Suprapubic skin (tissue), 3 donors: Measurements from ENCODE around the gene RTN4R.

ENCODE experiments used
- EP300 ChIP-seq: sonication (generic); formaldehyde crosslinking; IDR thresholded peaks from one replicate; pipeline ENCODE4 v1.6.1; 2017; ENCODE audit warnings: antibody characterized with exemption
- POLR2A ChIP-seq, 2 donors: fragments of 450-650 bp; IDR thresholded peaks; one replicate each; pipeline ENCODE4 v1.6.1; 2017; ENCODE audit warnings: antibody characterized with exemption in 2 of 2, mild to moderate bottlenecking in 2 of 2, moderate library complexity in 2 of 2
- TF ChIP-seq, protein P1 (sequence below), 2 donors: fragments of 200-600 bp in 1 of 2; fragments of 450-650 bp in 1 of 2; sonication (generic) in 1 of 2; IDR thresholded peaks; one replicate each; pipeline ENCODE4 v1.5.1; 2016 to 2019; ENCODE audit warnings: antibody characterized with exemption in 2 of 2, mild to moderate bottlenecking in 1 of 2, moderate library complexity in 1 of 2

DNA sequence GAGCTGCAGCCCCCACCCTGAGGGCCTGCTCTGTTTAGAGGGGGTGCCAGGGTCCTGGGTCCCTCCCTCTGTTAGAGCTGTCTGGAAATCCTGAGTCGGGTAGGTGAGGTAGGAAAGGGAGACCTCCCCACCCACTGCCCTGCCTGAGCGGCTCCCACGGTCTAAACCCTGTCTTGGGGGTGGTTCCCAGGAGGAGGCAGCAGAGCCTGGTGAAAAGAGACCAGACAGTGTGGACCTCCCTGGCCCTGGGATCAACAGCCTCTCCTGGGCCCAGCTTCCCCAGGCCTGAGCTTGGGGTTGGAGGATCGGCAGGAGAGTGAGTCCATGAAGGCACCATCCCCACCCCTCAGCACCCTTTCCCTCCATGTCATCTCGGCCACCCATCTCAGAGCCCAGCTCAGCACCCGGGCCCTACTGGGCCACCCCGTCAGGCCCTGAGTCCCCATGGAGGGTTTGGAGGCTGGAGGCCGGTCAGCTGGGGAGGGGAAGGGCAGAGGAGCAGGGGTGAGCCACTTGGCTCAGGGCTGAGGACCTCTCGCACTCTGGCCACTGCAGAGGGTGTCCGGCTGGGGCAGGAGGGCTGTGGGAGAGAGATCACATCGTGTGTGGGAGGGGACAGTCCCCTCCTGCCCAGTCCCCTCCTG lies 37.2 kb downstream of the RTN4R start:
- no peak for TF ChIP-seq POLR2A (IDR thresholded peaks at IDR 0.05)
- TF ChIP-seq, protein P1, sequence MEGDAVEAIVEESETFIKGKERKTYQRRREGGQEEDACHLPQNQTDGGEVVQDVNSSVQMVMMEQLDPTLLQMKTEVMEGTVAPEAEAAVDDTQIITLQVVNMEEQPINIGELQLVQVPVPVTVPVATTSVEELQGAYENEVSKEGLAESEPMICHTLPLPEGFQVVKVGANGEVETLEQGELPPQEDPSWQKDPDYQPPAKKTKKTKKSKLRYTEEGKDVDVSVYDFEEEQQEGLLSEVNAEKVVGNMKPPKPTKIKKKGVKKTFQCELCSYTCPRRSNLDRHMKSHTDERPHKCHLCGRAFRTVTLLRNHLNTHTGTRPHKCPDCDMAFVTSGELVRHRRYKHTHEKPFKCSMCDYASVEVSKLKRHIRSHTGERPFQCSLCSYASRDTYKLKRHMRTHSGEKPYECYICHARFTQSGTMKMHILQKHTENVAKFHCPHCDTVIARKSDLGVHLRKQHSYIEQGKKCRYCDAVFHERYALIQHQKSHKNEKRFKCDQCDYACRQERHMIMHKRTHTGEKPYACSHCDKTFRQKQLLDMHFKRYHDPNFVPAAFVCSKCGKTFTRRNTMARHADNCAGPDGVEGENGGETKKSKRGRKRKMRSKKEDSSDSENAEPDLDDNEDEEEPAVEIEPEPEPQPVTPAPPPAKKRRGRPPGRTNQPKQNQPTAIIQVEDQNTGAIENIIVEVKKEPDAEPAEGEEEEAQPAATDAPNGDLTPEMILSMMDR (IDR thresholded peaks at IDR 0.05): no peak
- no peak for TF ChIP-seq EP300
